ENCODE results near the gene RTP5.

RTP5 gene

GRCh38 chr2:241844066-241844728, 25.3 kb upstream of the RTP5 start:
- no peak for DNase-seq

GRCh38 chr2:241844831-241845578, 24.5 kb upstream of the RTP5 start:
- no peak for DNase-seq

- DNase-seq: no peak
Measured at GRCh38 chr2:241846406-241846805, 23.1 kb upstream of the RTP5 start.

GRCh38 chr2:241848761-241849615, 20.5 kb upstream of the RTP5 start:
- no peak for DNase-seq

- DNase-seq: no peak
Measured at GRCh38 chr2:241849616-241850543, 19.6 kb upstream of the RTP5 start.

GRCh38 chr2:241850544-241851324, 18.8 kb upstream of the RTP5 start:
- DNase-seq: no peak

GRCh38 chr2:241851325-241852115, 18.0 kb upstream of the RTP5 start:
- DNase-seq: no peak

GRCh38 chr2:241852116-241852980, 17.2 kb upstream of the RTP5 start:
- DNase-seq: no peak

- no peak for DNase-seq
Measured at GRCh38 chr2:241852981-241853631, 16.4 kb upstream of the RTP5 start.

GRCh38 chr2:241853651-241854341, 15.7 kb upstream of the RTP5 start:
- DNase-seq: no peak

GRCh38 chr2:241854342-241855244, 14.9 kb upstream of the RTP5 start:
- no peak for DNase-seq

- DNase-seq: no peak
Measured at GRCh38 chr2:241855245-241855887, 14.2 kb upstream of the RTP5 start.

- no peak for DNase-seq
Measured at GRCh38 chr2:241855888-241856422, 13.6 kb upstream of the RTP5 start.

- DNase-seq: no peak
Measured at GRCh38 chr2:241857041-241857541, 12.4 kb upstream of the RTP5 start.

- DNase-seq: no peak
Measured at GRCh38 chr2:241857572-241858121, 11.9 kb upstream of the RTP5 start.
